ENCODE data around the gene HPS5. TPM values are rescaled to one million over a fixed set of nuclear protein-coding genes. Genes with fewer than 3 reads are reported as not detected.
A peak's percentile ranks its signal among the peaks of the same experiment; 100 is the strongest.

Gene HPS5
- total RNA-seq, 1 donor from 2014 or later, result 17.0 TPM

- Mint-ChIP-seq H3K9me3 (no peaks in the 10 kb centered on the region), H3K27ac (no peak overlapping the region), H3K27me3 (ENCODE audit: insufficient read depth, low read depth) (no peaks in the 10 kb centered on the region), H3K4me3 (peak overlapping the region; percentile 62), H3K4me1 (peaks cover 47% of the 10 kb centered on the region), H3K36me3 (peaks cover 3% of the 10 kb centered on the region)
- peaks cover 15% of the 10 kb centered on the region for H3K4me1 ChIP-seq
- TF ChIP-seq EZH2phosphoT487 (IDR thresholded peaks at IDR 0.05), result no peak
- TF ChIP-seq EZH2 (IDR thresholded peaks at IDR 0.05), result no peak
- TF ChIP-seq CTCF (IDR thresholded peaks at IDR 0.05), result no peak
- H3K36me3 ChIP-seq, result no peaks in the 10 kb centered on the region
- no peak overlapping the region for H2AFZ ChIP-seq (replicated peaks)
- DNase-seq (ENCODE audit: low spot score), result no peak
- H4K20me1 ChIP-seq (ENCODE audit: low read depth), result peaks cover 5% of the 10 kb centered on the region
- no peak overlapping the region for H3K27ac ChIP-seq
- H3K9me3 ChIP-seq (ENCODE audit: low read depth), result no peaks in the 10 kb centered on the region
- no peaks in the 10 kb centered on the region for H3F3A ChIP-seq (ENCODE audit: low read depth)
- no peaks in the 10 kb centered on the region for H3K27me3 ChIP-seq
- peak overlapping the region; percentile 76 for H3K4me3 ChIP-seq
- H3K79me2 ChIP-seq (ENCODE audit: low read depth), result peaks cover 91% of the 10 kb centered on the region
- H3K4me2 ChIP-seq, result peak overlapping the region; percentile 97
- H3K9ac ChIP-seq, result no peak overlapping the region
Measured at GRCh38 chr11:18320617-18321016, 1.3 kb downstream of the HPS5 start.

GRCh38 chr11:18319914-18320313 is 2.0 kb downstream of the HPS5 start:
- H3K9me3 Mint-ChIP-seq, result no peaks in the 10 kb centered on the region
- H4K20me1 ChIP-seq (ENCODE audit: low read depth), result peaks cover 5% of the 10 kb centered on the region
- no peak overlapping the region for H3K9ac ChIP-seq
- H3K4me1 Mint-ChIP-seq, result peaks cover 44% of the 10 kb centered on the region
- H3K79me2 ChIP-seq (ENCODE audit: low read depth), result peaks cover 91% of the 10 kb centered on the region
- H3F3A ChIP-seq (ENCODE audit: low read depth), result no peaks in the 10 kb centered on the region
- no peak overlapping the region for H3K27ac ChIP-seq
- H3K27ac Mint-ChIP-seq, result no peak overlapping the region
- H3K4me3 ChIP-seq, result no peak overlapping the region
- TF ChIP-seq CTCF (IDR thresholded peaks at IDR 0.05) (no peak), EZH2 (IDR thresholded peaks at IDR 0.05) (no peak), EZH2phosphoT487 (IDR thresholded peaks at IDR 0.05) (no peak)
- H3K4me2 ChIP-seq, result peak overlapping the region; percentile 97
- no peak overlapping the region for H2AFZ ChIP-seq (replicated peaks)
- no peaks in the 10 kb centered on the region for H3K27me3 ChIP-seq
- H3K4me3 Mint-ChIP-seq, result no peak overlapping the region
- no peak for DNase-seq (ENCODE audit: low spot score)
- H3K9me3 ChIP-seq (ENCODE audit: low read depth), result no peaks in the 10 kb centered on the region
- no peaks in the 10 kb centered on the region for H3K27me3 Mint-ChIP-seq (ENCODE audit: insufficient read depth, low read depth)
- peaks cover 3% of the 10 kb centered on the region for H3K36me3 Mint-ChIP-seq
- no peaks in the 10 kb centered on the region for H3K36me3 ChIP-seq
- peaks cover 15% of the 10 kb centered on the region for H3K4me1 ChIP-seq

- H3K27me3 Mint-ChIP-seq (ENCODE audit: insufficient read depth, low read depth), result no peaks in the 10 kb centered on the region
- peaks cover 3% of the 10 kb centered on the region for H3K36me3 Mint-ChIP-seq
- H3K9me3 Mint-ChIP-seq, result no peaks in the 10 kb centered on the region
- Histone ChIP-seq H4K20me1 (ENCODE audit: low read depth) (peaks cover 7% of the 10 kb centered on the region), H3K79me2 (ENCODE audit: low read depth) (peaks cover 79% of the 10 kb centered on the region), H3K36me3 (no peaks in the 10 kb centered on the region), H3K4me1 (peaks cover 5% of the 10 kb centered on the region), H3K9me3 (ENCODE audit: low read depth) (no peaks in the 10 kb centered on the region), H3K4me3 (no peak overlapping the region), H2AFZ (replicated peaks) (no peak overlapping the region), H3F3A (ENCODE audit: low read depth) (no peaks in the 10 kb centered on the region), H3K27me3 (no peaks in the 10 kb centered on the region), H3K27ac (no peak overlapping the region), H3K9ac (no peak overlapping the region), H3K4me2 (no peak overlapping the region)
- H3K4me3 Mint-ChIP-seq, result no peak overlapping the region
- DNase-seq (ENCODE audit: low spot score), result no peak
- no peak for TF ChIP-seq CTCF (IDR thresholded peaks at IDR 0.05)
- TF ChIP-seq EZH2phosphoT487 (IDR thresholded peaks at IDR 0.05), result no peak
- no peak for TF ChIP-seq EZH2 (IDR thresholded peaks at IDR 0.05)
- no peak overlapping the region for H3K27ac Mint-ChIP-seq
- H3K4me1 Mint-ChIP-seq, result peaks cover 28% of the 10 kb centered on the region
Measured at GRCh38 chr11:18317551-18317950, 4.4 kb downstream of the HPS5 start.

All from neural progenitor cell (in vitro differentiated cells).